SK-N-SH (cell line): ENCODE results near the gene TPP1. TPM values are rescaled to one million over a fixed set of nuclear protein-coding genes. Genes with fewer than 3 reads are reported as not detected.

Experiments used
- CTCF ChIA-PET: fragments of 300-600, 350-600 bp; formaldehyde crosslinking; extraction: SDS; loops from one replicate; lab custom pipeline; 2021; lab: Yijun Ruan, JAX
- POLR2A ChIA-PET: fragments of 350-600 bp; sonication (Branson Sonifier 250); formaldehyde crosslinking; extraction: SDS; loops from one replicate; lab custom pipeline; 2020; ENCODE audit warnings: antibody characterized with exemption, inconsistent platforms; lab: Yijun Ruan, JAX
- DNase-seq: peaks from one replicate; pipeline ENCODE4 v3.0.0; 2012
- H2AFZ ChIP-seq: fragments of 200-600 bp; sonication (generic); 2 replicates; pipeline ENCODE4 v1.8.1; 2016; ENCODE audit warnings: antibody characterized with exemption, mild to moderate bottlenecking, low read depth
- H3F3A ChIP-seq: fragments of 200-600 bp; sonication (generic); replicated peaks from 2 replicates; pipeline ENCODE3; 2016; ENCODE audit warnings: antibody characterized with exemption, mild to moderate bottlenecking; ENCODE audit not compliant: insufficient read depth
- H3K27ac ChIP-seq, 2 experiments: fragments of 200-500 bp in 1 of 2; fragments of 200-600 bp in 1 of 2; sonication (Bioruptor generic) in 1 of 2; sonication (generic), shearing (Covaris generic) in 1 of 2; 2 replicates each; pipeline versions ENCODE4 v1.5.1 to v1.6.1; 2014 to 2016; ENCODE audit warnings: low read depth in 2 of 2, inconsistent platforms in 1 of 2, low read length in 1 of 2, mild to moderate bottlenecking in 1 of 2, mixed read lengths in 1 of 2
- H3K27me3 ChIP-seq: fragments of 200-600 bp; sonication (generic), shearing (Covaris generic); 2 replicates; pipeline ENCODE4 v1.6.1; 2016; ENCODE audit warnings: mixed run types; ENCODE audit not compliant: insufficient read depth
- H3K36me3 ChIP-seq, 2 experiments: fragments of 200-500 bp in 1 of 2; fragments of 200-600 bp in 1 of 2; sonication (Bioruptor generic) in 1 of 2; sonication (generic) in 1 of 2; replicated peaks in 1 of 2; 2 replicates each; pipeline versions ENCODE3 to v1.5.1; 2014 to 2016; ENCODE audit warnings: low read length in 1 of 2, mild to moderate bottlenecking in 1 of 2; ENCODE audit not compliant: insufficient read depth in 2 of 2, control insufficient read depth in 1 of 2
- H3K4me1 ChIP-seq, 2 experiments: fragments of 200-500 bp in 1 of 2; fragments of 200-600 bp in 1 of 2; sonication (Bioruptor generic) in 1 of 2; sonication (generic), shearing (Covaris generic) in 1 of 2; 2 replicates each; pipeline versions ENCODE4 v1.5.1 to v1.6.1; 2014 to 2016; ENCODE audit warnings: low read depth in 1 of 2, low read length in 1 of 2, mixed run types in 1 of 2; ENCODE audit not compliant: insufficient read depth in 2 of 2, control insufficient read depth in 1 of 2
- H3K4me2 ChIP-seq: fragments of 200-600 bp; sonication (generic), shearing (Covaris generic); 2 replicates; pipeline ENCODE4 v1.6.1; 2017; ENCODE audit warnings: mixed run types
- H3K4me3 ChIP-seq, 2 experiments: fragments of 200-500 bp in 1 of 2; fragments of 200-600 bp in 1 of 2; sonication (Bioruptor generic) in 1 of 2; sonication (generic), shearing (Covaris generic) in 1 of 2; 2 replicates each; pipeline versions ENCODE4 v1.5.1 to v1.8.1; 2014 to 2016; ENCODE audit warnings: low read depth in 2 of 2, inconsistent platforms in 1 of 2, low read length in 1 of 2, mild to moderate bottlenecking in 1 of 2, mixed read lengths in 1 of 2, moderate library complexity in 1 of 2
- H3K79me2 ChIP-seq: fragments of 200-600 bp; sonication (generic); 2 replicates; pipeline ENCODE4 v1.8.1; 2017; ENCODE audit warnings: mild to moderate bottlenecking; ENCODE audit not compliant: insufficient read depth
- H3K9ac ChIP-seq: fragments of 200-600 bp; sonication (generic); 2 replicates; pipeline ENCODE4 v1.6.1; 2017; ENCODE audit warnings: mixed run types
- H3K9me2 ChIP-seq: fragments of 200-600 bp; sonication (generic); 2 replicates; pipeline ENCODE4 v1.6.1; 2017; ENCODE audit warnings: mixed run types
- H3K9me3 ChIP-seq: fragments of 200-600 bp; sonication (generic); 2 replicates; pipeline ENCODE4 v1.6.1; 2017; ENCODE audit warnings: mixed run types, mild to moderate bottlenecking, moderate library complexity
- H4K20me1 ChIP-seq: fragments of 200-600 bp; sonication (generic); 2 replicates; pipeline ENCODE4 v1.6.1; 2017; ENCODE audit warnings: mild to moderate bottlenecking, mixed run types; ENCODE audit not compliant: insufficient read depth
- CTCF ChIP-seq: fragments of 200-600 bp; sonication (generic); IDR thresholded peaks from 2 replicates; pipeline ENCODE4 v1.6.1; 2017; ENCODE audit warnings: antibody characterized with exemption, mild to moderate bottlenecking, moderate library complexity
- ELF1 ChIP-seq: IDR thresholded peaks from 2 replicates; pipeline ENCODE4 v1.4.0; 2012
- EZH2phosphoT487 ChIP-seq: fragments of 200-600 bp; sonication (generic); IDR thresholded peaks from 2 replicates; pipeline ENCODE4 v1.6.1; 2017; ENCODE audit warnings: low read depth, mixed run types, mild to moderate bottlenecking, antibody characterized with exemption, moderate library complexity, borderline replicate concordance
- FOSL2 ChIP-seq: IDR thresholded peaks from 2 replicates; pipeline ENCODE4 v1.4.0; 2012; ENCODE audit warnings: low read depth, mild to moderate bottlenecking, moderate library complexity, borderline replicate concordance
- FOXM1 ChIP-seq: IDR thresholded peaks from 2 replicates; pipeline ENCODE4 v1.4.0; 2012; ENCODE audit warnings: low read depth, mild to moderate bottlenecking
- GATA2 ChIP-seq: sonication (generic); formaldehyde crosslinking; IDR thresholded peaks from 2 replicates; pipeline ENCODE4 v1.5.0; 2020; ENCODE audit warnings: mild to moderate bottlenecking, missing genetic modification reagents
- JUND ChIP-seq: IDR thresholded peaks from 2 replicates; pipeline ENCODE4 v1.4.0; 2012
- NFIC ChIP-seq: IDR thresholded peaks from 2 replicates; pipeline ENCODE4 v1.4.0; 2012; ENCODE audit warnings: borderline replicate concordance
- NRF1 ChIP-seq: IDR thresholded peaks from 2 replicates; pipeline ENCODE4 v1.6.1; 2012; ENCODE audit warnings: low read depth, mild to moderate bottlenecking, low read length
- PBX3 ChIP-seq: IDR thresholded peaks from 2 replicates; pipeline ENCODE4; 2012
- POLR2AphosphoS5 ChIP-seq: IDR thresholded peaks from 2 replicates; pipeline ENCODE4 v1.6.1; 2012; ENCODE audit warnings: low read depth, low read length
- REST ChIP-seq: IDR thresholded peaks from 2 replicates; pipeline ENCODE4 v1.6.1; 2012; ENCODE audit warnings: mild to moderate bottlenecking, low read depth, low read length, moderate library complexity
- SIN3A ChIP-seq: IDR thresholded peaks from 2 replicates; pipeline ENCODE4 v1.6.1; 2012; ENCODE audit warnings: low read depth, mild to moderate bottlenecking, low read length, moderate library complexity, borderline replicate concordance
- TCF12 ChIP-seq: IDR thresholded peaks from 2 replicates; pipeline ENCODE4 v1.4.0; 2012
- TEAD4 ChIP-seq: IDR thresholded peaks from 2 replicates; pipeline ENCODE4 v1.4.0; 2012; ENCODE audit warnings: mild to moderate bottlenecking, borderline replicate concordance; ENCODE audit not compliant: insufficient read depth
- USF1 ChIP-seq: IDR thresholded peaks from 2 replicates; pipeline ENCODE4 v1.4.0; 2012; ENCODE audit warnings: low read depth, borderline replicate concordance
- USF2 ChIP-seq: fragments of 150-350 bp; IDR thresholded peaks from 2 replicates; pipeline ENCODE4 v1.6.1; 2017; ENCODE audit warnings: antibody characterized with exemption, low read length, low read depth, borderline replicate concordance
- YY1 ChIP-seq: IDR thresholded peaks from 2 replicates; pipeline ENCODE4 v1.4.0; 2012; ENCODE audit warnings: low read depth, mild to moderate bottlenecking
- whole genome bisulfite sequencing: methylation state at CpG from one replicate; pipeline ENCODE4 v1.1.6; 2017; ENCODE audit warnings: low lambda C conversion rate; 5-methylcytosine and 5-hydroxymethylcytosine counted together
- polyA plus RNA-seq, 3 experiments: library from polyadenylated mRNA; depleted of rRNA; stranded (reverse); fragments of >200 nt; gene quantifications; 2 replicates each; pipeline ENCODE4 v1.2.3, GENCODE V29; 2012

TPP1 gene
- polyA plus RNA-seq, 1 of the 3 experiments (the other 2 are of a cell fraction) = 105 TPM

GRCh38 chr11:6588018-6588417 is 31.2 kb downstream of the TPP1 start:
- Histone ChIP-seq H3K9ac (no peak overlapping the region), H3K27me3 (no peaks in the 10 kb centered on the region), H3K4me3 (no peak overlapping the region), H4K20me1 (no peaks in the 10 kb centered on the region), H2AFZ (peak overlapping the region; percentile 8; the same call in 1 of the 2 replicates), H3K9me3 (peaks cover 18% of the 10 kb centered on the region; the same call in 1 of the 2 replicates), H3K4me2 (0 out of 2 replicates have a peak overlapping the region, but pooled peaks have one; percentile 23)
- CTCF ChIA-PET = interaction anchor here (1.1 to 1.5 kb wide), 3 partner anchors 96 to 209 kb away, joined by 3 to 5 read pairs (median 4); no protein-coding TSS in a partner anchor
- WGBS = 67% methylated on average over 1 of the region's 1 CpG
- TF ChIP-seq TEAD4 (no peak), TCF12 (0 out of 2 replicates have a peak, but pooled peaks have one; percentile 8), PBX3 (peak; percentile 60; the same call in 1 of the 2 replicates)
- TF ChIP-seq, all 33 proteins: peak for 2
- no peaks in the 10 kb centered on the region for H3K9me2 ChIP-seq
- H3K79me2 ChIP-seq = no peaks in the 10 kb centered on the region
- POLR2A ChIA-PET = no interaction called here
- no peak for DNase-seq
- H3K36me3 ChIP-seq = peaks cover 6 to 18% of the 10 kb centered on the region in 2 experiments
- H3F3A ChIP-seq = peaks cover 12% of the 10 kb centered on the region
- H3K4me1 ChIP-seq = peaks cover 8 to 11% of the 10 kb centered on the region in 2 experiments; a peak in 2 of 4 replicates
- no peak overlapping the region for H3K27ac ChIP-seq

GRCh38 chr11:6587360-6587953 is 31.8 kb downstream of the TPP1 start:
- Histone ChIP-seq H3K9me3 (peaks cover 24% of the 10 kb centered on the region; the same call in 1 of the 2 replicates), H3K4me1 (peaks cover 8 to 11% of the 10 kb centered on the region in 2 experiments; a peak in 2 of 4 replicates), H3K4me2 (0 out of 2 replicates have a peak overlapping the region, but pooled peaks have one; percentile 23), H3K36me3 (peaks cover 6 to 22% of the 10 kb centered on the region in 2 experiments), H3F3A (peaks cover 12% of the 10 kb centered on the region), H3K27me3 (no peaks in the 10 kb centered on the region), H3K9me2 (peaks cover 2% of the 10 kb centered on the region; the same call in 1 of the 2 replicates), H3K27ac (no peak overlapping the region), H2AFZ (no peak overlapping the region), H3K9ac (no peak overlapping the region), H3K4me3 (no peak overlapping the region), H3K79me2 (no peaks in the 10 kb centered on the region; the same call in 1 of the 2 replicates), H4K20me1 (no peaks in the 10 kb centered on the region)
- no peak for DNase-seq
- ChIA-PET CTCF (interaction anchor here (0.9 to 1.5 kb wide), 6 partner anchors 12 to 208 kb away, joined by 3 to 5 read pairs (median 3); no protein-coding TSS in a partner anchor), POLR2A (no interaction called here)
- WGBS = 96% methylated on average over 10 of the region's 11 CpGs
- no peak for TF ChIP-seq NFIC
- no peak for TF ChIP-seq GATA2 (CRISPR knock-in tag)
- TF ChIP-seq USF1 = no peak
- no peak for TF ChIP-seq REST
- no peak for TF ChIP-seq CTCF
- no peak for TF ChIP-seq EZH2phosphoT487
- no peak for TF ChIP-seq FOSL2
- no peak for TF ChIP-seq NRF1
- no peak for TF ChIP-seq POLR2AphosphoS5
- TF ChIP-seq ELF1 = no peak
- TF ChIP-seq YY1 = no peak
- no peak for TF ChIP-seq TEAD4
- no peak for TF ChIP-seq JUND
- TF ChIP-seq FOXM1 = no peak
- no peak for TF ChIP-seq USF2
- TF ChIP-seq SIN3A = no peak
